ENCODE measurements around the gene PPP2R5E. TPM values are rescaled to one million over a fixed set of nuclear protein-coding genes. Genes with fewer than 3 reads are reported as not detected.

PPP2R5E gene
- total RNA-seq, 2 experiments from 2014 or later, result 45.4 to 48.1 TPM

- CTCF ChIA-PET, result interaction anchor here (0.7 kb wide), 1 partner anchor 20 kb away, joined by 3 read pairs; no protein-coding TSS in a partner anchor
- DNase-seq, result no peak
- Mint-ChIP-seq H3K27ac (no peak overlapping the region), H3K4me1 (peaks cover 4% of the 10 kb centered on the region), H3K4me3 (no peak overlapping the region), H3K9me3 (ENCODE audit: low read depth) (no peaks in the 10 kb centered on the region), H3K27me3 (no peaks in the 10 kb centered on the region), H3K36me3 (peaks cover 13% of the 10 kb centered on the region)
- ATAC-seq, result no peak
Measured at GRCh38 chr14:63454863-63455622, 88.1 kb downstream of the PPP2R5E start.

- DNase-seq (no peak), ATAC-seq (no peak)
- CTCF ChIA-PET, result no interaction called here
- no peaks in the 10 kb centered on the region for H3K9me3 Mint-ChIP-seq (ENCODE audit: low read depth)
- H3K4me1 Mint-ChIP-seq, result peaks cover 4% of the 10 kb centered on the region
- H3K27ac Mint-ChIP-seq, result no peak overlapping the region
- no peak overlapping the region for H3K4me3 Mint-ChIP-seq
- peaks cover 13% of the 10 kb centered on the region for H3K36me3 Mint-ChIP-seq
- H3K27me3 Mint-ChIP-seq, result no peaks in the 10 kb centered on the region
Measured at GRCh38 chr14:63454436-63454835, 88.7 kb downstream of the PPP2R5E start.

GRCh38 chr14:63453443-63453936, 89.7 kb downstream of the PPP2R5E start:
- peaks cover 4% of the 10 kb centered on the region for H3K4me1 Mint-ChIP-seq
- no peak for DNase-seq
- peaks cover 2% of the 10 kb centered on the region for H3K9me3 Mint-ChIP-seq (ENCODE audit: low read depth)
- H3K27ac Mint-ChIP-seq, result no peak overlapping the region
- no peak for ATAC-seq
- CTCF ChIA-PET, result no interaction called here
- peaks cover 13% of the 10 kb centered on the region for H3K36me3 Mint-ChIP-seq
- no peak overlapping the region for H3K4me3 Mint-ChIP-seq
- no peaks in the 10 kb centered on the region for H3K27me3 Mint-ChIP-seq

- Mint-ChIP-seq H3K27me3 (no peaks in the 10 kb centered on the region), H3K4me3 (no peak overlapping the region), H3K9me3 (ENCODE audit: low read depth) (peaks cover 2% of the 10 kb centered on the region), H3K27ac (no peak overlapping the region), H3K4me1 (peaks cover 4% of the 10 kb centered on the region), H3K36me3 (peaks cover 13% of the 10 kb centered on the region)
- CTCF ChIA-PET, result no interaction called here
- ATAC-seq, result no peak
- DNase-seq, result no peak
Measured at GRCh38 chr14:63452796-63453195, 90.4 kb downstream of the PPP2R5E start.

- no peak overlapping the region for H3K4me3 Mint-ChIP-seq
- DNase-seq (no peak), ATAC-seq (no peak)
- H3K36me3 Mint-ChIP-seq, result peaks cover 17% of the 10 kb centered on the region
- H3K9me3 Mint-ChIP-seq (ENCODE audit: low read depth), result peaks cover 2% of the 10 kb centered on the region
- CTCF ChIA-PET, result no interaction called here
- H3K27me3 Mint-ChIP-seq, result no peaks in the 10 kb centered on the region
- H3K27ac Mint-ChIP-seq, result no peak overlapping the region
- H3K4me1 Mint-ChIP-seq, result no peaks in the 10 kb centered on the region
Measured at GRCh38 chr14:63448841-63449240, 94.3 kb downstream of the PPP2R5E start.

- DNase-seq, result no peak
- H3K4me3 Mint-ChIP-seq, result no peak overlapping the region
- H3K9me3 Mint-ChIP-seq (ENCODE audit: low read depth), result peaks cover 2% of the 10 kb centered on the region
- H3K36me3 Mint-ChIP-seq, result peaks cover 9% of the 10 kb centered on the region
- no peaks in the 10 kb centered on the region for H3K27me3 Mint-ChIP-seq
- no peak overlapping the region for H3K27ac Mint-ChIP-seq
- CTCF ChIA-PET, result no interaction called here
- no peak for ATAC-seq
- peaks cover 6% of the 10 kb centered on the region for H3K4me1 Mint-ChIP-seq
Measured at GRCh38 chr14:63444588-63444987, 98.6 kb downstream of the PPP2R5E start.

GRCh38 chr14:63443988-63444387, 99.2 kb downstream of the PPP2R5E start:
- DNase-seq (no peak), ATAC-seq (no peak)
- H3K27me3 Mint-ChIP-seq, result no peaks in the 10 kb centered on the region
- H3K4me1 Mint-ChIP-seq, result peaks cover 7% of the 10 kb centered on the region
- H3K9me3 Mint-ChIP-seq (ENCODE audit: low read depth), result peaks cover 2% of the 10 kb centered on the region
- CTCF ChIA-PET, result interaction anchor here (1.3 kb wide), 1 partner anchor 55 kb away, joined by 3 read pairs; no protein-coding TSS in a partner anchor
- no peak overlapping the region for H3K27ac Mint-ChIP-seq
- H3K36me3 Mint-ChIP-seq, result peaks cover 9% of the 10 kb centered on the region
- no peak overlapping the region for H3K4me3 Mint-ChIP-seq

GRCh38 chr14:63443361-63443760, 99.8 kb downstream of the PPP2R5E start:
- peaks cover 12% of the 10 kb centered on the region for H3K4me1 Mint-ChIP-seq
- CTCF ChIA-PET, result interaction anchor here (1.3 kb wide), 1 partner anchor 55 kb away, joined by 3 read pairs; no protein-coding TSS in a partner anchor
- no peak for ATAC-seq

GRCh38 chr14:63438065-63438757, 105.0 kb downstream of the PPP2R5E start:
- Mint-ChIP-seq H3K9me3 (ENCODE audit: low read depth) (no peaks in the 10 kb centered on the region), H3K27ac (peak overlapping the region; percentile 72), H3K4me3 (peak overlapping the region; percentile 62), H3K36me3 (peaks cover 6% of the 10 kb centered on the region), H3K27me3 (no peaks in the 10 kb centered on the region), H3K4me1 (peaks cover 48% of the 10 kb centered on the region)
- ATAC-seq, result peak; percentile 82
- DNase-seq, result peak; percentile 70
- CTCF ChIA-PET, result interaction anchor here (0.6 to 2.0 kb wide), 8 partner anchors 9 to 204 kb away, joined by 3 to 8 read pairs (median 4); partner anchors contain the start of genes PPP2R5E and WDR89

More at GRCh38 chr14:63443361-63443760, 99.8 kb downstream of the PPP2R5E start:
- Mint-ChIP-seq H3K27ac (no peak overlapping the region), H3K27me3 (no peaks in the 10 kb centered on the region), H3K9me3 (ENCODE audit: low read depth) (no peaks in the 10 kb centered on the region), H3K36me3 (peaks cover 9% of the 10 kb centered on the region), H3K4me3 (no peak overlapping the region)
- DNase-seq, result no peak

GRCh38 chr14:63436286-63437098, 106.7 kb downstream of the PPP2R5E start:
- Mint-ChIP-seq H3K4me1 (peaks cover 57% of the 10 kb centered on the region), H3K27me3 (no peaks in the 10 kb centered on the region), H3K4me3 (no peak overlapping the region), H3K27ac (peak overlapping the region; percentile 50), H3K9me3 (ENCODE audit: low read depth) (no peaks in the 10 kb centered on the region), H3K36me3 (peaks cover 4% of the 10 kb centered on the region)
- no peak for ATAC-seq
- CTCF ChIA-PET, result no interaction called here
- no peak for DNase-seq

- ATAC-seq (no peak), DNase-seq (no peak)
- Mint-ChIP-seq H3K36me3 (peaks cover 1% of the 10 kb centered on the region), H3K27ac (no peak overlapping the region), H3K27me3 (no peaks in the 10 kb centered on the region), H3K9me3 (ENCODE audit: low read depth) (no peaks in the 10 kb centered on the region), H3K4me1 (peaks cover 58% of the 10 kb centered on the region), H3K4me3 (no peak overlapping the region)
- CTCF ChIA-PET, result no interaction called here
Measured at GRCh38 chr14:63435838-63436237, 107.3 kb downstream of the PPP2R5E start.

GRCh38 chr14:63435204-63435603, 108.0 kb downstream of the PPP2R5E start:
- peaks cover 1% of the 10 kb centered on the region for H3K36me3 Mint-ChIP-seq
- H3K4me3 Mint-ChIP-seq, result no peak overlapping the region
- H3K27ac Mint-ChIP-seq, result peak overlapping the region; percentile 3
- peaks cover 58% of the 10 kb centered on the region for H3K4me1 Mint-ChIP-seq
- DNase-seq, result no peak
- no peak for ATAC-seq
- no peaks in the 10 kb centered on the region for H3K27me3 Mint-ChIP-seq
- no peaks in the 10 kb centered on the region for H3K9me3 Mint-ChIP-seq (ENCODE audit: low read depth)
- CTCF ChIA-PET, result no interaction called here

Data from activated CD8-positive, alpha-beta memory T cell treated with anti-CD3 and anti-CD28 coated beads, Interleukin-2, amount 10 ng/mL, durations not matched to agents 7 days and 5 days (primary cell).